Glutamatergic neuron (in vitro differentiated cells): Measurements from ENCODE around the gene IFI27L1. TPM values are rescaled to one million over a fixed set of nuclear protein-coding genes. Genes with fewer than 3 reads are reported as not detected.

Experiments
- DNase-seq: peaks from one replicate; pipeline ENCODE4 v3.0.0; 2022
- H3K27ac Mint-ChIP-seq: one replicate; pipeline ENCODE4 v1.8.0; 2020; ENCODE audit warnings: mild to moderate bottlenecking, mixed read lengths, inconsistent platforms; ENCODE audit not compliant: unreplicated experiment
- H3K27me3 Mint-ChIP-seq: one replicate; pipeline ENCODE4 v1.8.0; 2020; ENCODE audit warnings: mild to moderate bottlenecking, moderate library complexity, mixed read lengths, inconsistent platforms; ENCODE audit not compliant: unreplicated experiment
- H3K36me3 Mint-ChIP-seq: one replicate; pipeline ENCODE4 v1.8.0; 2020; ENCODE audit warnings: mild to moderate bottlenecking, mixed read lengths, inconsistent platforms; ENCODE audit not compliant: unreplicated experiment
- H3K4me1 Mint-ChIP-seq: one replicate; pipeline ENCODE4 v1.8.0; 2020; ENCODE audit warnings: mild to moderate bottlenecking, low read depth, mixed read lengths, inconsistent platforms; ENCODE audit not compliant: unreplicated experiment
- H3K4me3 Mint-ChIP-seq: one replicate; pipeline ENCODE4 v1.8.0; 2020; ENCODE audit warnings: mild to moderate bottlenecking, mixed read lengths, inconsistent platforms; ENCODE audit not compliant: unreplicated experiment
- H3K9me3 Mint-ChIP-seq: one replicate; pipeline ENCODE4 v1.8.0; 2020; ENCODE audit warnings: mild to moderate bottlenecking, moderate library complexity, mixed read lengths, inconsistent platforms; ENCODE audit not compliant: unreplicated experiment
- total RNA-seq: library from RNA; stranded (reverse); fragmentation: NEBNext Ultra II Directional; extraction: Animal tissue kit (Norgen Biotek cat#: 25700); gene quantifications from one replicate; pipeline ENCODE4 v1.2.1, GENCODE V29; 2021; ENCODE audit not compliant: unreplicated experiment
- TF ChIP-seq, protein P1 (sequence below): fragments of 200-600 bp; sonication (generic); IDR thresholded peaks from one replicate; pipeline ENCODE4 v1.5.0; 2021; ENCODE audit not compliant: partially characterized antibody, unreplicated experiment

The IFI27L1 gene
- total RNA-seq, 1 donor from 2014 or later = 45.7 TPM

DNA sequence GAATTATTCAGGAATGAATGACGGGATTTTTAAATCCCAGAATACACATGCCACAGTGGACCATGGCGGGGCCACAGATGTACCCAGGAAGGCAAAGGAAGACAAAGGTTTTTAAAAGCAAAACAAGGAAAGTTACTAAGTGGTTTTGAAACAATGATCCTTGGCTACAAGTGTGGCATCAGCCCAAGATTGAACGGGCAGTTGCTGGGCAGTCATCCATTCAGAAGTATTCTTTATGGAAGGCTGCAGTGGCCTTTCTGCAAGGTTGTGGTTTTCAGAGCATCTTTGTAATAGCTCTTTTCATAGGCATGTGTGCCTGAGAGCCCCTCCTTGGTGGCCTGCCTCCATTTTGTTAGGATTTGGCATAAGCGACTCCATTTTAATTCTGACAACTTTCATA is 16.0 kb downstream of the IFI27L1 start:
- H3K4me1 Mint-ChIP-seq = no peaks in the 10 kb centered on the region
- TF ChIP-seq, protein P1, sequence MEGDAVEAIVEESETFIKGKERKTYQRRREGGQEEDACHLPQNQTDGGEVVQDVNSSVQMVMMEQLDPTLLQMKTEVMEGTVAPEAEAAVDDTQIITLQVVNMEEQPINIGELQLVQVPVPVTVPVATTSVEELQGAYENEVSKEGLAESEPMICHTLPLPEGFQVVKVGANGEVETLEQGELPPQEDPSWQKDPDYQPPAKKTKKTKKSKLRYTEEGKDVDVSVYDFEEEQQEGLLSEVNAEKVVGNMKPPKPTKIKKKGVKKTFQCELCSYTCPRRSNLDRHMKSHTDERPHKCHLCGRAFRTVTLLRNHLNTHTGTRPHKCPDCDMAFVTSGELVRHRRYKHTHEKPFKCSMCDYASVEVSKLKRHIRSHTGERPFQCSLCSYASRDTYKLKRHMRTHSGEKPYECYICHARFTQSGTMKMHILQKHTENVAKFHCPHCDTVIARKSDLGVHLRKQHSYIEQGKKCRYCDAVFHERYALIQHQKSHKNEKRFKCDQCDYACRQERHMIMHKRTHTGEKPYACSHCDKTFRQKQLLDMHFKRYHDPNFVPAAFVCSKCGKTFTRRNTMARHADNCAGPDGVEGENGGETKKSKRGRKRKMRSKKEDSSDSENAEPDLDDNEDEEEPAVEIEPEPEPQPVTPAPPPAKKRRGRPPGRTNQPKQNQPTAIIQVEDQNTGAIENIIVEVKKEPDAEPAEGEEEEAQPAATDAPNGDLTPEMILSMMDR = no peak
- no peaks in the 10 kb centered on the region for H3K27me3 Mint-ChIP-seq
- no peak for DNase-seq
- peaks cover 11% of the 10 kb centered on the region for H3K36me3 Mint-ChIP-seq
- no peak overlapping the region for H3K27ac Mint-ChIP-seq
- H3K9me3 Mint-ChIP-seq = peaks cover 2% of the 10 kb centered on the region
- H3K4me3 Mint-ChIP-seq = no peak overlapping the region

DNA sequence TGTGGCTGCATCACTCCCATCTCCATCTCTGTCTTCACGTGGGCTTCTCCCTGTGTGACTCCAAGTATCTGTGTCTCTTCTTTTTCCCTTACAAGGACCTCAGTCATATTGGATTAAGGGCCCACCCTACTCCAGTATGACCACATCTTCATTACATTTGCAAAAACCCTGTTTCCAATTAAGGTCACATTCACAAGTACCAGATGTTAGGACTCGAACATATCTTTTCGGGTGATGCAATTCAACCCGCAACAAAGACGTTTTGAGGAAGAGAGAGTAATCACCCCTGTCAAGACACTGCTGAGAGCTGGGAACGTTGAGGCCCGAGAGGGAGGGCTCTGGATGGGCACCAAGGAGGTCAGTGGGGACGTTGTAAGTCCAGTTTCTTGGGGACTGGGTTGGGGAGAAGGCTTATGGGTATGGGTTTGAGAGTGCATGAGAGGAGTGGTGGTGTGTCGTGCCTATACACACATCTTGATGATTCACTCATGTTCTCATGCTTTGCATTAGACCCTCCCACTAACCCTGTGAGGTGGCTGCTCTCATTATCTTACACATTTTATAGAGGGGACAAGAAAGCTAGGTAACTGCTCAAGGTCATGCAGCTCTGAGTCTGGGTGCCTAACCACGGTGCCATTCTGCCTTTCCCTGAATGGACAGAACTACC is 17.3 kb downstream of the IFI27L1 start:
- no peak for DNase-seq
- Mint-ChIP-seq H3K27ac (no peak overlapping the region), H3K9me3 (peaks cover 2% of the 10 kb centered on the region), H3K4me1 (no peaks in the 10 kb centered on the region), H3K4me3 (no peak overlapping the region), H3K27me3 (no peaks in the 10 kb centered on the region), H3K36me3 (peaks cover 11% of the 10 kb centered on the region)
- TF ChIP-seq, protein P1 = no peak

GRCh38 chr14:94099006-94099405 is 17.9 kb downstream of the IFI27L1 start:
- TF ChIP-seq, protein P1 = no peak
- Mint-ChIP-seq H3K9me3 (no peaks in the 10 kb centered on the region), H3K27ac (no peak overlapping the region), H3K4me1 (no peaks in the 10 kb centered on the region), H3K4me3 (no peak overlapping the region), H3K27me3 (no peaks in the 10 kb centered on the region), H3K36me3 (peaks cover 11% of the 10 kb centered on the region)
- no peak for DNase-seq

DNA sequence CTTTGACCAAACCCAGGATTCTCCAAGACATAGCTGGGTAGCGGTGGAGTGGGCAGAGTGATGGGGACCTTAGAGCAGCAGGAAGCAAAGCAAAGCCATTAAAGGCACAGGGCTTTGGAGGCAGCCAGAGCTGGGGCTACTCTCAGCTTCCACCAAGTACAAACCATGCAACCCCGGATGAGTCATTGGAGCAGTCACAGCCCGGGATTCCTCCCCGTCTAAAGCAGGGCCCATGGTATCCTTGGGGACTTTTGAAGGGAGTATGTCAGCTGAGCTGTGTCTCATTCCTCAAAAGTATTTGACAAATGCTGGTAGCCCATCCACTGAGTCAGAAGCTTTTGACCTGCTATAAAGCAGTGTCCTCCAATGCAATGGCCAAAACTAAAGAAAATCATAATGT is 19.7 kb downstream of the IFI27L1 start:
- TF ChIP-seq, protein P1 = no peak

GRCh38 chr14:94101748-94102147 is 20.6 kb downstream of the IFI27L1 start:
- Mint-ChIP-seq H3K27me3 (no peaks in the 10 kb centered on the region), H3K9me3 (no peaks in the 10 kb centered on the region), H3K4me3 (no peak overlapping the region), H3K27ac (no peak overlapping the region), H3K36me3 (peaks cover 11% of the 10 kb centered on the region), H3K4me1 (no peaks in the 10 kb centered on the region)
- no peak for DNase-seq
- TF ChIP-seq, protein P1 = no peak

More for the DNA sequence above, 19.7 kb downstream of the IFI27L1 start:
- H3K27ac Mint-ChIP-seq = no peak overlapping the region
- no peak for DNase-seq
- H3K4me3 Mint-ChIP-seq = no peak overlapping the region
- peaks cover 11% of the 10 kb centered on the region for H3K36me3 Mint-ChIP-seq
- H3K27me3 Mint-ChIP-seq = no peaks in the 10 kb centered on the region
- no peaks in the 10 kb centered on the region for H3K9me3 Mint-ChIP-seq
- H3K4me1 Mint-ChIP-seq = no peaks in the 10 kb centered on the region
